ENCODE data around the gene OCIAD2.
"Not testable (repeated sequence)": the region's sequence is repeated elsewhere in the genome, so short reads cannot be mapped to it uniquely, and the experiment has no call there.

Gene OCIAD2

DNA sequence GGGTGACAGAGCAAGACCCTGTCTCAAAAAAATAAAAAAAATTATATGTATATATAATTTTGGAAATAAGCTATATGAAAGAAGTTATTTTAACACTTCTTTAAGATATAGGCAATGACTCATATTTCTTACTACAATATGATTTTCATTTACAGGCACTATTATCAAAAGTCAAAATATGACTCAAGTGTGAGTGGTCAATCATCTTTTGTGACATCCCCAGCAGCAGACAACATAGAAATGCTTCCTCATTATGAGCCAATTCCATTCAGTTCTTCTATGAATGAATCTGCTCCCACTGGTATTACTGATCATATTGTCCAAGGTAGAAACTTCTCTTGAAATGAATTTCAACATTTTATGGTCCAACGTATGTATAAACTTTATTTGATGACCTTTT, 54.9 kb downstream of the OCIAD2 start:
- DNase-seq = no peak

DNA sequence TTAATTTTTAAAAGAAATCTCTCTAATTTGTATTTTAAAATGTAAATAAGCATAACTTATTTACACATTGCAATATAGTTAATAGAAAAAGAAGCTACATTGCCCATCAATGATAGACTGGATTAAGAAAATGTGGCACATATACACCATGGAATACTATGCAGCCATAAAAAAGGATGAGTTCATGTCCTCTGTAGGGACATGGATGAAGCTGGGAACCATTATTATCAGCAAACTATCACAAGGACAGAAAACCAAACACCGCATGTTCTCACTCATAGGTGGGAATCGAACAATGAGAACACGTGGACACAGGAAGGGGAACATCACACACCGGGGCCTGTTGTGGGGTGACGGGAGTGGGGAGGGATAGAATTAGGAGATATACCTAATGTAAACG, 57.8 kb downstream of the OCIAD2 start:
- not testable (repeated sequence) for DNase-seq

DNA sequence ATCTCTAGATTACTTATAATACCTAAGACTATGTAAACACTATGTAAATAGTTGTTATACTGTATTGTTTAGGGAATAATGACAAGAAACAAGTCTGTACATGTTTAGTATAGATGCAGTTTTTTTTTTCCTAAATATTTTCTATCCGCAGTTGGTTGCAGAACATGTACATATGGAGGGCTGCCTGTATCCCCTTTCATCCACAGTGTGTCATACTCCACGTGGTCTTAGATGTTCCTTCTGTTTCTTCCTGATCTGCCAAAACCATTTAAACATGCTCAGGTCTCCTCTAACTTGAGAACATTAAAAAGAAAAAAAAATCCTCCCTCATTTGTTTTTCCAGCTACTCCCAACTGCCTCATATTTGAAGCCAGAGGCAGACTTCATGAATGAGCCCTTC, 61.7 kb downstream of the OCIAD2 start:
- DNase-seq = no peak

DNA sequence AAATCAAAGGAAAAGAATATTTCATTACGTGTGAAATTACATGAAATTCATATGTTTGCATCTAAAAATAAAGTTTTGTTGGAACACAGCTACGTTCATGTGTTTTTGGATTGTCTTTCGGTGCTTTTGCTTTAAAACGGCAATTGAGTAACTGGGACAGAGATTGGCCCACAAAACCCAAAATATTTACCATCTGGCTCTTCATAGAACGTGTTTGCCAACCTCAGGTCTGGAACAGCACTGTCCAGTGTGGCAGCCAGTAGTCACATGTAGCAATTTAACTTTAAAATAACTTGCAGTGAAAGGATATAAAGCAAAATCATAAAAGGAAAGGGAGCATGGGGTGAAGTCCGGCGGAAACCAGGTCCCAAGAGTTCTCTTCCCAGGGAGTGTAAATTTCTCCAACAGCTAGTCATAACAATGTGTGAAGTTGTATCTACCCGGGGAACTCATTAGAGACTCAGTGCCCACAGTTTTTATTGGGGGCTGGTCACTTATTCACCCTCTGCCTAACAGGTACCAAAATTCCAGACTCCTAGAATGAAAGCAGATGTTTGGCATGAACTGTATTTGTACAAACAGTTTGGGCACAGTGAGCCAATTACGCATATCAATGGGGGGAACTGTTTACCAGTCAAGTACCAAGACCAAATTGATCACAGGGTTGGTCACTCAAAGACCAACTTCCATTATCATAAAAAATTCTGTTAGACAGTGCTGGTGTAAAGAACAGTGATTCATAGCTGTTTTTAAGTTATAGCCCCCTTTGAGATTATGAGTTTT, 65.3 kb downstream of the OCIAD2 start:
- DNase-seq = no peak

DNA sequence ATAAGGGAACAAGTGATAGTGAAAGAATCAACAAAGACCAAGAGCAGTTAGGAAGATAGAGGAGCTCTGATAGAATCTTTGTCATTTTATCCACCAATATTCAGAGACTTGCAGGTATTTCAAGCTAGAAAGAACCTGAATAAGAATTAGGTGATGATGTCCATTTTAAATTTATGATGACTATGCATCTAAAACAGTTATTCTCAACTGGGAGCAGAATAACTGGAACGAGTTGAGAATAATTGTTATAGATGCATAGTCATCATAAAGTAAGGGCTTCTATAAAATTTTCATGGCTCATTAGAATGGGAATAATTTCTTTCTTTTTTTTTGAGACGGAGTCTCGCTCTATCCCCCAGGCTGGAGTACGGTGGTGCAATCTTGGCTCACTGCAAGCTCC, 69.9 kb downstream of the OCIAD2 start:
- DNase-seq = no peak
